Anterior cingulate cortex (tissue), 58 donors: Measurements from ENCODE around the gene DIP2C.

ENCODE experiments used
- DNase-seq, 58 donors: peaks; one replicate each; lab custom pipeline; 2025; lab: John Stamatoyannopoulos, UW

DIP2C gene

DNA sequence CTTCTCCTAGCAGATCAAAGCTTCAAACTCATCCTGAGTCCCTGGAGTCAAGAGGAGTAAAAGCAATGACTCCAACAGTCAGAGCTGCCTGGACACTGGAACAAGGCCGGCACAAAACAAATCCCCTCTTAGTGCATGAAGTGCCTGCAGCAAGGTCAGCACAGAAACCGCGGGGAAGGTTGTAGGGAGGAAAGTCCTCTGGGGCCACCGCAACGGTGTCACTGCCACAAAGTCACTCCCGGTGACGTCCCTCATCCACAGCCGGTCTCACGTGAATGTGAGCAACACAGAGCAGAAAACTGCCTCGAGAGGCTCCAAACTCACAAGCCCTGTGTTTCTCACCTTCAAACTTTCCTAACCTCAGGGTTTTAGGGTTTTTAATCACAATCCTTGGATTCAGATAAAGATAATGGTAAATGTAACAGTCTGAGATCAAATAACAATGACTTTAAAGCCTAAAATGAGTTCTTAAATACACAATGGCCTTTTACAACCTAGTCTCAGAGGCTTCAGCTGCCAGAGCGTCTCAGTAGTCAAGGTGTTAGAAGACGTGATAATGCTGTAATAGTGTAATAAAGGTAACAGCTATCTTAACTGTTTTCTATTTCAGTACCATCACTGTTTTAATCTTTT, 279.9 kb downstream of the DIP2C start:
- no peak for DNase-seq

DNA sequence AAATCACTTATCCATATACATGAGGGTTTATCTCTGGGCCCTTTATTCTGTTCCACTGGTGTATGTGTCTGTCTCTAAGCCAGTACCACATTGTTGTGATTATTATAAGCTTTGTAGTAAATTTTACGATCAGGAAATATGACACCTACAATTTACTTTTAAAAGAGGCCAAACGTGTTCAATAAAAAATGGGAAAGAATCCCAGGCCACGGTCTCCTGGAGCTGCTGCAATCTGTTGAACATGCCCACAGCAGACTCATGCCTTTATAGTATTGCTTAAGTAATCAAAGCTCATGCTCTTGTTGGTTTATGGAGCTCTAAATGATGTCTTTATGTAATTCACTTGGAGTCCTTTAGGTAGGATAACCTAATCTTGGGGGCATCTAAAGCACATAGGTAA, 281.2 kb downstream of the DIP2C start:
- no peak for DNase-seq

DNA sequence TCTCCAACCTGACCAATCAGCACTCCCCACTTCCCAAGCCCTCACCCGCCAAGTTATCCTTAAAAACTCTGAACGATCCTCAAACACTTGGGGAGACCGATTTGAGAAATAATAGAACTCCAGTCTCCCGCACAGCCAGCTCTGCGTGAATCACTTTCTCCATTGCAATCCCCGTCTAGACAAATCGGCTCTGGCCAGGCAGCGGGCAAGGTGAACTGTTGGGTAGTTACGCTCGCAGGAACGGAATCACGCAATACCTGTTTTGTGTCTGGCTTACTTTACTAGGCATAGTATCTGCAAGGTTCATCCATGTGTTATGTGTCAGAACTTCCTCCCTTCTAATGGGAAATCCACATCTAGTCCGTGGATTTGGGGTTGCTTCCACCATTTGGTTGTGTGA, 282.5 kb downstream of the DIP2C start:
- DNase-seq: no peak

DNA sequence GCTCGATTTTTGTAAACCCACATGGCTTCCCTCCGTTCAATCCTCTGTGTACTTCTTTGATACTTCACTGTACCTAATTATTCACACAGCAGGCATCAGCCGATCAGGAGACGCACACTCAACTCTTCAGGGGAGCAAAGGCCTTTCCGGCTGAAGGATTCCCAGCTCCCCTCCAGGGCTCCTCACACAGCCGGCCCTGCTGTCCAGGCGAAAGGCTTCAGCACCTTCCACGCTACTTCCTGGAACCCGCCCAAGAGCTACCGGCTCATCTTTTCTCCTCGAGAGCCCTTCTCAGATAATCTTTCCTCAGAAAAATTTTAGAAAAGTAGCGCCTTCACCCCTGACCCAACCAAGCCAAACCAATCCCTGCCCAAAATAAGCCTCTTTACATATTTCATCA, 283.8 kb downstream of the DIP2C start:
- DNase-seq: no peak

DNA sequence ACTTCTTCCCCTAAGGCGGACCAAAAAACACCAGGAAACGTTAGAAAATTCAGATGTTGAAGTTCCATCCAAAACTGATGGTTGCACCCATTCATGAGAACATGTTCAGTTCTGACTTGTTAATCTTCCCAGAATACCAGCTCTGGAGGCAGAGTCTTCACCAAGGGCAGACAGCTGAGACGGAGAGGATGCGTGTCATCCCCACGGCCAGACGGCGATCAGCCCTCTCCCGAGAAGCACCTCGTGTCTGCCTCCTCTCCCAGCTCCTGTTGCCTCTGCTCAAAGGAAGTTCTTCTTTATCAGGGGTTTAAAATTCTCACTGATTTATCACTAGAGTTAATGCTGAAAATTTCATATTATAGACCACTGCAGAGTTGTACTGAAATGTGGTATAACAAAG, 284.5 kb downstream of the DIP2C start:
- no peak for DNase-seq

DNA sequence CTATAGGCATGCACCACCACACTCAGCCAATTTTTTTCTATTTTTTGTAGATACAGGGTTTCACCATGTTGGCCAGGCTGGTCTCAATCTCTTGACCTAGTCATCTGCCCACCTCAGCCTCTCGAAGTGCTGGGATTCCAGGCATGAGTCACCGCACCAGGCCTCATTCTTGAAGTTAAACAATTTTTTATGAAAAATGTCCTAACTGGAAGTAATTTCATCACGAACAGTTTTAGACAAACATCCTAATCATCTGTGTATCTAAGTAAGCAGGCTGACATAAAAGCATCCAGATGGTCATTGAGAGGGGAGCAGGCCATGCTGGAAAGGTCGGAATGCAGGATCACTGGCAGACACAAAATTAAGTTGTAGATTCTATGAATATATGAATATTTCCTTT, 285.1 kb downstream of the DIP2C start:
- DNase-seq: no peak

DNA sequence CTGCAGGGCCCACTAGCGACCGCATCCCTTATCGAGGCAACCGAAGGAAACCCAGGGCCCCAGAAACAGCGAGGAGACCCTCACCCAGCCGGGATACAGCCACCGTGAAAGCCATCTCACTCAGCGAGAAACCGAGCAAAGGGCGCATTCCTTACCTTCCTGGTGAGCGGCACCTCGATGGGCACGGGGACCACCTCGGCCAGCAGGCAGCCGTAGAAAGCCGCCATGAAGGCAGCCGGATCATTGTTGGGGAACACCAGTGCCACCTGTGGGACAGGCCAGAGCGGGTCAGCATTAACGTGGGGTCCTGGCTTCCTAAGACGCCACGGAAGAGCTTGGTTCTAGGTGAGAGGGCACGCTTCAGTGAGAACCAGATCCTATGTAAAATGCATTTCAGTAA, 290.5 kb downstream of the DIP2C start:
- DNase-seq: no peak

DNA sequence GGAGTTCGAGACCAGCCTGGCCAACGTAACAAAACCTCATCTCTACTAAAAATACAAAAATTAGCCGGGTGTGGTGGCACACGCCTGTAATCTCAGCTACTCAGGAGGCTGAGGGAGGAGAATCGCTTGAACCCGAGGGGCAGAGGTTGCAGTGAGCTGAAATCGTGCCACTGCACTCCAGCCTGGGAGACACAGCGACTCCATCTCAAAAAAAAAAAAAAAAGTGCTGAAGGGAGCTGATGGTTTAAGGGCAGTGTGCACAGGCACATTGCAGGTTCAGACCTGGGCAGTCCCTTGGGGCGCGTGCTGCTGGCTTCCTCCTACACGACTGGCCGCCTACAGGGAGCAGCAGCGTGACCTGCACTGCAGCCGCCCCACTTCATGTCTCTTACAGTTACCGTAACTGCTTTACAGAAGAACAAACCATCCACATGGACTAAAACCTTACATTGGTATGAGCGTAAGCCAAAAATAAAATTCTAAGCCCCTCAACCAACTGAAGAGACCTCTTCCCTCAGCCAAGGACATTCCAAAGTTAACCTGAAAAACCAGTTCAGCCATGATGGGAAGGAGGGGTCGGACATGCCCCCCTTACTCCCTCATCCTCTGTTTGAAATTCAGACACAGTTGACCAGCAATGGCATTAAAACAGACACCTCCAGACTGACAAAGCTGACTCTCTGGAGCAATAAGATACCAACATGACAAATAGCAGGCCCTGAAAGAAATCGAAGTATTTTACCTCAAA, 292.0 kb downstream of the DIP2C start:
- no peak for DNase-seq

DNA sequence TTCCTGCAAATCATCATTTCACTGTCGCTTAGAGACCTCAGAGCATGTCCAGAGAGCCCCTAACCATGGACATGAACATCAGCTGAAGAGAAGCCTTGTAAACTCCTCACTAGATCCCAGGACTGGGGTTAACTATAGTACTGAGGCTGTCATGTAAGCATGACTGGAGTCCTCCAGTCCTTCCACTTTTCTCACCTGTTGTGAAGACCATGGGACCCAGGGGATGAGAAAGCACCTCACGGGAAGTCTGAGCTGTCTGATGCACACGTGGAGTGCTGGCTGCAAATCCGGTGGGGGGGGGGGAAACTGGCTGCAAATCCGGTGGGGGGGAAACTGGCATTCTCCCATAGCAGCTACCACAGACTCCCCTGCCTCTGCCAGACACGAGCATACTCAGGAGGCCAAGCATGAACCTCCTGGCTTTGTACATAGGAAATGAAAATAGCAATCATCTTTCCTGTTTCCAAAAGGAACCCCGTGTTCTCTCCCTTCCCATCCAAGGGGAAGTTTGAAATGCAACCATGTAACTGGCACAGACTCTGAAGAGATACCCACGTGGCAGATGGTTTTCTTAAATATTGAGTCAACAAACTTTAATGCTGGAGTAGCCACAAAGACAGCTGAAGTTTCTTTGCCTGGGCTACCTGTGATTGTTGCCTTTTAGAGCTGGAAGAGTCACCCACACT, 292.8 kb downstream of the DIP2C start:
- no peak for DNase-seq

DNA sequence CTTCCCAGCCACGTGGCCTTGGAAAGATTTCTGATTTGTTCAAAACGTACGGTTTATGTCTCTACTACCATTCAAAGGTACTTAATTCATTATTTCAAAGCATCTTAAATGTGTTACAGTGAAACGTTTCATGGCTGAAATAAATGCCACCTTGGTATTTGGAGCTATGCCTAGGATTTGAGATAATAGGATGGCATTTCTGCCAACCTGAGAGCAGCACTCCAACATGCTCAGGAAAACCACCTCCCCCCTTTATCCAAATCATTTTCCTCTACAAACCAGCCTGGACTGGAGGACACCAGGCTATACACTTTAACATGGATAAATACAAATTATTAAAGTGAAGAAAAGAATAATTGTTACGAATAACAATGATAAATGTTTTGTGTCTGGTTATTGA, 293.4 kb downstream of the DIP2C start:
- DNase-seq: no peak

DNA sequence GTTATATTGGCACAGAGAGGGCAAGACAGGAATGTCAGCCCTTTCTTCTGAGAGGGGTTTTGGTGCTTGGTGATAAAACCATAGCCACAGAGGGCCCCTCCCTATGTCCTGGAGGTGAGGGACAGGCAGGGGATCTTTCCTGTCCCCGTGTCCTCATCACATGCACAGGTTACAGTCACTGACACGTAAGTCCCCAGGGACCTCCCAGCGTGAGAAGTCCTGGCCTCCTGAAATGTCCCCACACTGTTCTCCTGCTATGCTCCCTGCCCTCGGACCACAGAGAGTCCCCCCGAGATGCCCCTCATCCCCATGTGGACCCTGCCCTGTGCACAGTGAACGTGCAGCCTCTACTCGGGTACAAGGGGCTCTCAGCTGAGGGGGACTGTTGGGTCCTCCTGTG, 293.8 kb downstream of the DIP2C start:
- DNase-seq: no peak

DNA sequence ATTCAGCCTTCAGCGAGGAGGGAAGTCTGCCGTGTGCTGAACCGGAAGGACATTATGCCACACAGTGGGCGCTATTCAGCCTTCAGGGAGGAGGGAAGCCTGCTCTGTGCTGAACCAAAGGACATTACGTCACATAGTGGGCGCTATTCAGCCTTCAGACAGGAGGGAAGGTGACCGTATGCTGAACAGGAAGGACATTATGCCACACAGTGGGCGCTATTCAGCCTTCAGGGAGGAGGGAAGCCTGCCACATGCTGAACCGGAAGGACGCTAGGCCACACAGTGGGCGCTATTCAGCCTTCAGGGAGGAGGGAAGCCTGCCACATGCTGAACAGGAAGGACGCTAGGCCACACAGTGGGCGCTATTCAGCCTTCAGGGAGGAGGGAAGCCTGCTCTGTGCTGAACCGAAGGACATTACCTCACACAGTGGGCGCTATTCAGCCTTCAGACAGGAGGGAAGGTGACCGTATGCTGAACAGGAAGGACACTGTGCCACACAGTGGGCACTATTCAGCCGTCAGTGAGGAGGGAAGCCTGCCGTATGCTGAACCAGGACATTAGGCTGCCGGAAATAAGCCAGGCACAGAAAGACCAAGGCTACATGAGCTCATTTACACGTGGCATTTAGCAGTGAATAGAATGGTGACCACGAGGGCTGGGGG, 294.9 kb downstream of the DIP2C start:
- DNase-seq: peak in 54 of 58 donors; percentile 21 to 95 (median 78)

DNA sequence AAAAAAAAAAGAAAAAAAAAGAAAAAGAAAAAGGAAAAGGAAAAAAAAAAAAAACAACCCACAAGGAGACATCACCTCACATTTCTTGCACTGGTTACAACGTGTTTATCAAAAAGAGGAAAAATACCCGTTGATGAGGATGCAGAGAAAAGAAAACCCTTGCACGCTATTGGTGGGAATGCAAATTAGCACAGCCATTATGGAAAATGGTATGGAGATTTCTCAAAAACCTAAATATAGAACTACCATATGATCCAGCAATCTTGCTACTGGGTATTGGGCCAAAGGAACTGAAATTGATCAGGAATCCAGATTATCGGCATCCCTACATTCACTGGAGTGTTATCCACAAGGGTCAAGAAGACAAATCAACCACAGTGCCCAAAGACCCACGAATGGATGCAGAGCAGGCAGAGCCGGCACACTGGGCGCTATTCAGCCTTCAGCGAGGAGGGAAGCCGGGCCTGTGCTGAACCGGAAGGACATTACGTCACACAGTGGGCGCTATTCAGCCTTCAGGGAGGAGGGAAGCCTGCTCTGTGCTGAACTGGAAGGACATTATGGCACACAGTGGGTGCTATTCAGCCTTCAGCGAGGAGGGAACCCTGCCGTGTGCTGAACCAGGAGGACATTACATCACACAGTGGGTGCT, 295.6 kb downstream of the DIP2C start:
- DNase-seq: peak in 5 of 58 donors; percentile 57 to 86 (median 72)

DNA sequence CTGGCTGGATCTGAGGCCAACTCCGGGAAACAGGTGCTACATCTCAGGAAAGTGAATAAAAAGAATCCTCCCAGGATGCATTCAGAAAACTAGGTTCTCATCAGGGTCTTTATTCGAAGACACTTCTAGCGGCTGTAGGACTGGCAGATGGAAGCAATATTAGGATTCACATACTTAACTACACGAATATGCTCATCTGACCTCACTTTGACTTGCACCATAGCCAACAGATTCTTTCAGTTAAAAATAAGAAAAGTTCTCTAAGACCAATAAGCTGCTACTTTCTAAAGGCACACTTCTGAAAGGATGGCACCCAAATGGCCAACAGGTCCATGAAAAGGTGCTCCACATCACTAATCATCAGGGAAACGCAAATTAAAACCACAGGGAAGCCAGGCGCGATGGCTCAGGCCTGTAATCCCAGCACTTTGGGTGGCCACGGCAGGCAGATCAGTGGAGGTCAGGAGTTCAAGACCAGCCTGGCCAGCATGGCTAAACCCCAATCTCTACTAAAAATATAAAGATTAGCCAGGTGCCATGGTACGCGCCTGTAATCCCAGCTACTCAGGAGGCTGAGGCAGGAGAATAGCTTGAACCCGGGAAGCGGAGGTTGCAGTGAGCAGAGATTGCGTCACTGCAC, 296.2 kb downstream of the DIP2C start:
- no peak for DNase-seq

DNA sequence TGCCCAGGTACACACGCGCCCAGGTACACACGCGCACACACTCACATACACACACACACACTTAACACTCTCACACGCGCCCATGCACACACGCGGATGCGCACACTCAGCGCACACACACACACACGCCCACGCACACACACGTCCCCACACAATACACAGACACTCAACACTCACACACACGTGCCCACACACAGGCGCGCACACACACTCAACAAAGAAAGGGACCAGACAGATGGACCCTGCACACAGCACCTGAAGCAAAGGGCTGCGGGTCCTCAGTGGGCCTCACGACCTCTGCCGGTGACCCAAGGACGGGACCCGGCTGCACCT, 296.8 kb downstream of the DIP2C start:
- no peak for DNase-seq

DNA sequence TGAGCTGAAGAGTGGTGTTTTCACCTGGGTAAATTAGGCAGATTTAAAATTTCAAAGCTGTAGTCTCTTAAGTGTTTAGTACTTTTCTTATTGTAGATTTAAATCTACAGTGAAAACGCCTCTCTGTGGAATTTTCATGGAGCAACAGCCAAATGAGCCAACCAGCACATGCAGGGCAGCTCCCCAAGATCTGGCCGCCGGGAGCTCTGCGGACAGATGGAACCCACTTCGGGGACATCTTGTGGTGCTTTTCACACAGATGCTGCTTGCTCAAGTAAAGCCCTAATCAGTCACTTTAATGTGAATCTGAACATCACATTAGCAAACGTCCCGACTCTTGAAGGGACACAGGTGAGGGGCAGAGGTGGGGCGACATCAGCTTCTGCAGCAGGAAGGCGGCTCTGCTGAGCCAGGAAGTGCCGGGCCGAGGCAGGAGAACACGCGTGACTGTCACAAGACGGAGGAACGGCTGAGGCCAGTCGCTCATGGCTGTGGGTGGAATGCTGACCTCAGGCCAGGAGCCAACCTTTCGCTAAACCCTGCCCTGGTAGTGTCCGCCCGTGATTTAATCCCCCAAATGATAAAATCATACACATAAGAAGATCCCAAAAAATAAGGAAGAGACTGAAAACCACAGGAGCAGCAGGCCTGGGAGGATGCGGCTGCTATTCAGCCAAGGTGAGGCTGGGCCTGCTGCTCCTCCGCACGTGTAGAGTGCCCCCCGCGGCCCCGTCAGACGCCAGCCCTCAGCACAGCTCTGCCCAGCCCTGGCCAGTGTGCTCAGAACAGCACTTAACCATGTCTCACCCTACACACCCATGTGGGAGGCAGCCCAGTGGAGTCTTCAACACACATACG, 297.4 kb downstream of the DIP2C start:
- DNase-seq: peak in 1 of 58 donors; percentile 23

DNA sequence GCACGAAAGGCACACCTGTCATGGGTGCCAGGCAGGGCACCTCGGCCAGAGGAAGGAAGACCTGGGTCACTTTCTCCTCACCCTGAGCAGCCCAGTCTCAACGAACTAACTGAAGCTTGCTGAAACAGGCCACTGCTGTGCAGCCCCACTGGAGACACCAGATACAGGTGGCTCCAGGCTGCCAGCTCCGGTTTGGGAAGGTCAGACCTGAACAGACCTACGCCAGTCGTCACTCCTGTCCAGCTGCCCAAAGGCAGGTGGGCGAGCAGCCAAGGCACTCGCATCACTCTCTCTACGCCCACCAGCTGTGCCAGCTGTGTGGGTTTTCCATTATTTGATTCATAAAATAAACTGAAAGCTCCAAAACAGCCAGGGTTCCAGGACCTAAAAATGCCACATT, 298.2 kb downstream of the DIP2C start:
- DNase-seq: no peak

DNA sequence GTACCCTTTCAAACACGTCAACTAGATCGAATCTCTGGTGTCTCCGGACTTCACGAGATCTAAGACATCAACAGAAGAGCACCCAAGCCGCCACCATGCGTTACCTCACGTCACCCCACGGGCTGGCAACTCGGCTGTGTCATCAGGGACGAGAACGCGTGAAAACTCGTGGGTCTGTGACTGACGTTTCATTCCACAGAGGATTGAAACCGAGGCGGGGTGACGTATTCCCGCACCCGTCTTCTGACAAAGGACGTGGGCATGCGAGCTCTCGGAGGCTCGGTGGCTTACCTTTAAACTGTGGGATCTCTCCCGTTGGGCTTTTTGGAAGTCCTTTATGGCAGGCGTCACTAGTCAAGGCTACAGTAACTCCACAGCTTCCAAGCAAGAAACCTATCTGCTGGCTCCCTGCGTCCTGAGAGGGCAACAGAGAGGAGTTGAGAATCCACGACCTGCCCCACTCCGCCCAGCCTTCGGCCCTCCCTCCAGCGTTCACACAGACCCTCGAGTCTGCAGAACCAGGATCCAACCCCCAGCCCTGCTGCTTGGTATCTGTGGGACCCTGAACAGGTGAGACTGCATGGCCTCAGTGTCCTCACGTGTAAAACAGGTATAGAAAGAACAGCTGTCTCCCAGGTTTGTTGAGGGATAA, 298.9 kb downstream of the DIP2C start:
- DNase-seq: peak in 1 of 58 donors; percentile 34
